Activated CD8-positive, alpha-beta memory T cell treated with anti-CD3 and anti-CD28 coated beads for 1 hour (primary cell): ENCODE measurements around the gene KRTAP3-3.
"Not testable (repeated sequence)": the region's sequence is repeated elsewhere in the genome, so short reads cannot be mapped to it uniquely, and the experiment has no call there.

Experiments
- DNase-seq, 2 donors: peaks; one replicate each; pipeline ENCODE4 v3.0.0-alpha.2; 2020; ENCODE audit warnings: low read depth in 1 of 2; ENCODE audit errors: extremely low read depth in 1 of 2

Gene KRTAP3-3

DNA sequence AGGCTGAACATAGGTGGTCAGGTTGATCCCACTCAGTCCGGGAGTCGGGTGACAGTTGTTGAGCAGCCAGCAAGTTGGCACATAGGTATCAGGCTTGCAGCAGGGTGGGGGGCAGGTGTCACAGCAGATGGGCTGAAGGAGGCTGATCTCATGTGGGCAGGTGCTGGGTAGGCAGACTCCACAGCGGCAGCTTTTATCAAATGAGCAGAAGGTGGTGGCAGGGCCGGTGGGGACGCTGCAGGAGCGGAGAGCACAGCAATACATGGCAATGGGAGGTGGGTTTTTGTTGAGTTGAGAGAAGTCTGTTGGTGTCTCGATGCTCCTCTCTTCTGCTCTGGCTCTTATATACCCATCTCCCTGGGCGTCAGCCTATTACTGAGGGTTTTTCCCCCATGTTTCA lies 14.8 kb upstream of the KRTAP3-3 start, which contains the start of gene KRTAP3-1:
Gene KRTAP3-1, minus strand, starts transcription at position 318 of the 400 bp plus-strand sequence. Its CDS starts 54 bp downstream, at position 264.
- DNase-seq = no peak

- no peak for DNase-seq
These were observed 10.4 kb upstream of the KRTAP3-3 start for GRCh38 chr17:41004397-41004796.

GRCh38 chr17:41003926-41004325 lies 10.0 kb upstream of the KRTAP3-3 start:
- DNase-seq = no peak

GRCh38 chr17:41002814-41003213 lies 8.8 kb upstream of the KRTAP3-3 start:
- DNase-seq = no peak

GRCh38 chr17:41001795-41002194 lies 7.8 kb upstream of the KRTAP3-3 start:
- no peak for DNase-seq

DNA sequence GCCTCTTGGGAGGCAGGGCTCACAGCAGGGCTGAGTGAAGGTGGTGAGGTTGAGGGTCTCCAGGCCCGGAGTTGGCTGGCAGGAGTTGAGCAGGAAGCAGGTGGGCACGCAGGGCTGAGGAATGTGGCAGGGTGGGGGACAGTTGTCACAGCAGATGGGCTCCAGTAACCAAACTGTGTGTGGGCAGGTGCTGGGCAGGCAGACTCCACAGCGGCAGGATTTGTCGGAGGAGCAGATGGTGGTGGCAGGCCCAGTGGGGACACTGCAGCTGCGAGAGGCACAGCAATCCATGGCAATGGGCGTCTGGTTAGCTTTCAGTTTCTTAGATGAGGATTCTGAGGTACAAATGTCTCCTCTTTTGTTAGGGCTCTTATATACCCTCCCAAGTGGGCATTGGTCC lies 5.6 kb upstream of the KRTAP3-3 start, which contains the start of gene KRTAP3-2:
Gene KRTAP3-2, minus strand, starts transcription at position 344 of the 400 bp plus-strand sequence. Its CDS starts 53 bp downstream, at position 291.
- DNase-seq = not testable (repeated sequence)

- DNase-seq = no peak
These were observed 3.4 kb upstream of the KRTAP3-3 start for GRCh38 chr17:40997361-40997760.

DNA sequence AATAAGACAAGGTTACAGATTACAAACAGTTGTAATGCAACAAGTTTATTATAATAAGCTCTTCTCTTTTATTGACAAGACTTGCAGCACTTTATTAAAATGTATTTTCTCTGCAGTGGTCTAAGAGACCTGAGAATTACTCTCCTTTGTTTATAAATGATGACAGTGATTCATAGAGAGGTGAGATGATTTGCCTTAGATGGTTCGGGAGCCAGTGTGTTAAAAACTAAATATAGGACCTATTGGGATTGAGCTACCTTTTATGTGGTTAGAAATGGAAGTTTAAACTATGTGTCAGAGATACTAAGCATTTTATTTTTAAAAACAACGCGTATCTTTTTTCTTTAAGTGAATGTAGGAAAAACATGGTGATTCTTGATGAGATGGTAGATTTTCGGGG lies 2.9 kb upstream of the KRTAP3-3 start:
- no peak for DNase-seq

DNA sequence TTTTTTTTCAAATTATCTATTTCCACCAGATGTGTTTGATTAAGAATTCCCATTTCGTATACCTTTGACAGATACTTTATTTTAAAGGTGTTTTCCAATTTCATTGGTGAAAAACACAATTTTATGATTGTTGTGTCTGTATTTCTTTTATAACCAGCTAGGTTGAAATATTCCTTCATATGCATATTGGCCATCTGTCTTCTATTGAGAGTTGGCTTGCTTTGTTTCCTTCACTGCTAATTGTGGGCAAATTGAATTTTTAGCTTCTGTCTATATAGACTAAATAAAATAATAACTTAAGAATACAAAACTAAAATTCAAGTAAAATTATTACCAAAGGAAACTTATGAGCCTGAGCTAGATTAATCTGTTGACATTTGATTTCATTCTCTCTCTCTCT lies 1.2 kb upstream of the KRTAP3-3 start:
- no peak for DNase-seq

- no peak for DNase-seq
These were observed 880 bp downstream of the KRTAP3-3 start for GRCh38 chr17:40993084-40993483.

DNA sequence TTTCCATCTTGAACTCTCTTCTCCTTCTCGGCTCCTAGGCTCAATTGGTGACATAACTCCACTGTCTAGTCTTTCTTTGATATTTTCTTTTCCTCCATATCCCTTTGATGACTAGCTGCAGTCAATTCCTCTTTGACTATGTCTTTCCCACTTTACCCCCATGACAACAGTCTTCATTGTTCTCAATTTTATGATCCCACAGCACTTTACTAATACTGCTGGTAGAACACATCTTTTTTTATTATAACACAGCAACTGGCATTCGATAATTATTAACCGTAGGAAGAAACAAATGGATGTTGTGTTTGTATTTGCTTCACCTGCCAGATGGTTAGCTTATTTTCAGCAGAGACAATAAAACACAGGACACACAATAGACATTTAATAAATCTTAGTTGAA lies 1.3 kb downstream of the KRTAP3-3 start:
- DNase-seq = no peak

- DNase-seq = no peak
These were observed 7.0 kb downstream of the KRTAP3-3 start for GRCh38 chr17:40986920-40987319.

- no peak for DNase-seq
These were observed 9.7 kb downstream of the KRTAP3-3 start, which contains the start of gene KRT40 for GRCh38 chr17:40984226-40984625. TSS of gene KRT40 (minus strand) at chr17:40984326. CDS start at chr17:40984273, 53 bp downstream.

DNA sequence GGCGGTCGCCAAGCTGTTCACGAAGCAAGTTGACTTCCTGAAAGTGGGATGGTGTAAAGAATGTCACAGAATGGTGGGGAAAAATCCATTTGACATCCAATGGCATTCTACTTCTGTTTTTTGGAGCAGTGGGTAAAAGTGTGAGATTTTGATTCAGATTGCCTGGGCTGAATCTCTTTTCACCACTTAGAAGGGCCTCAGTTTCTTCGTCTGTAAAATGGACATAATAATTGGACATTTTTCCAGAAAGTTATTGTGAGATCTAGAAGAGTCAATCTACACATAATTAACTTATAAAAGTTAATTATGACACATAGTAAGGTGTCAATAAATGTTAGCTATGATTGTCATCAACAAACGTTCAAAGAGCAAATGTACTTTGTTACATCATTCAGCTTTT lies 12.8 kb downstream of the KRTAP3-3 start:
- no peak for DNase-seq

- no peak for DNase-seq
These were observed 13.4 kb downstream of the KRTAP3-3 start for GRCh38 chr17:40980596-40980995.

- no peak for DNase-seq
These were observed 13.8 kb downstream of the KRTAP3-3 start for GRCh38 chr17:40980117-40980516.

GRCh38 chr17:40978575-40979151 lies 15.3 kb downstream of the KRTAP3-3 start:
- DNase-seq = no peak

GRCh38 chr17:40975516-40975915 lies 18.4 kb downstream of the KRTAP3-3 start:
- DNase-seq = no peak

GRCh38 chr17:40974366-40974765 lies 19.6 kb downstream of the KRTAP3-3 start:
- DNase-seq = no peak

DNA sequence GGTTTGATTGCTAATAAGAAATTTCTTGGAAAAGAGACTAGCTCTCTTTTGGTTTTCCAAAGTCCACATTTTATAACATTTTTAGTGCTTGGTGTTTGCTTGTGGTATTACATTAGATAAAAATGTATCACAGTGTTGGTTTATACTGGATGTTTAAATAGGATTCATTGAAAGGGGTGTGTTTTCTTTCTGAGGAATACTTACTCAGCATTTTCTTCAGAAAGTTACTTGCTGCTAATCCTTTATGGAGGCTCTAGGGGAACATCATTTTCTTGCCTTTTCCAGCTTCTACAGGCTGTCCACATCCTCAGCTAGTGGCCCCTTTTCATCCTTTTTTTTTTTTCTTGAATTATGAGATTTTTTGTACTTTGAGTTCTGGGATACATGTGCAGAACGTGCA lies 26.4 kb downstream of the KRTAP3-3 start:
- no peak for DNase-seq

DNA sequence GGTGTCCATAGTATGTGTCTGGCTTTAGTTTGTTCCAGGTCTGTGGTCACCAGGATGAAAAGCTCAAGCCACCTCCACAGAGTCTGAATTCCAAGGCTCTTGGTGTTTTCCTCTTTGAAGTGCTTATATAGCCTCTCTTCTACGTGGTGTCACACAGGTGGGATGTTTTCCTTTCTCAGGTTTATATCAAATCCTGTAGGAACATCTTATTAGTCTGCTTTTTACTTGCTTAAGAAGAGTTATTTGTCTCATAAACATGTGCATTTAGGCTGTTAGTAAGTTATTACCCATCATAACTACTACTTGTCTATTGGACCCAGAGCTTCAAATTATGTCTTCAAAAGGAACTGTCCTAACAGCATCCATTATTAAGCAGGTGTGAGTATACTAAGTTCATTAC lies 27.1 kb downstream of the KRTAP3-3 start, which contains the start of gene KRT39:
Gene KRT39, minus strand, starts transcription at position 101 of the 400 bp plus-strand sequence. Its CDS starts 92 bp downstream, at position 9.
- DNase-seq = no peak

DNA sequence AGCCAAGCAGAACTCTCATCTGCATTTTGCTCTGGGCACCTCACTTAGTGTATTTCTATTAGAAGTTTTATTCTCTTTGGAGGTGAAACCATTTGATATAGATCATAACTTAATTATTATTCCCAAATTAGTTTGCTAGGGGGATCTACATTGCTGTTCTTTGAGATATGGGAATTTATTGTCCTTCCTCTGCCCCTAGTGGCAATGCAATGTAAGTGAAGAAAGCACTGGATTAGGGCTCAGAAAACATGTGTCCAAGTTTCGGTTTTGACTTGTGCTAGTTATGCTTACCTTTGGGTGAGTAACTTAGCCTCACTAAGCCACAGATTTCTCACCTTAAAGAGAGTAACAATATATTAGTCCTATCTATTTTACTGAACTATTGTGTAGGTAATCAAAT lies 30.1 kb downstream of the KRTAP3-3 start:
- DNase-seq = no peak

DNA sequence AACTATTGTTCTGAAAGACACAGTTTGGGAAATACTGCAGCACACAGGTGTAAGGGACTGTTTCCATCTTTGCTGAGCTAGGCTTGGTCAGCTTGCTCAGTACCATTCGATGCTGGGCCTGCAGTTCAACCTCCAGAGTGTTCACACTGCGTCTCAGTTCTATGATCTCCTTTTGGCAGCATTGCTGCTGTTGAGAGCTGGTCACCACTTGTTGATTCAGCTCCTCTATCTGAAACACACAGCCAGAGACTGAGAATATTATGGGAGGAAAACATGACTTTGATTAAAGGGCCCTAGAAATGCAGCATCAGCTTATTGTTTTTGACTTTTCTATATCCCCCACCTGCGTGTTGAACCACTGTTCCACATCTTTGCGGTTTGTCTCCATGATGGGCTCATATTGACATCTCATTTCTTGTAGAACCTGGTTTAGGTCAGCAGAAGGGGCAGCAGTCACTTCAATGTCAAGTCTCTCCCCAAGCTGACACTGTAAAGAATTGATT lies 31.9 kb downstream of the KRTAP3-3 start:
- no peak for DNase-seq
